WTC11 (cell line): ENCODE measurements around the gene GRAMD1A. TPM values are rescaled to one million over a fixed set of nuclear protein-coding genes. Genes with fewer than 3 reads are reported as not detected.
"Not testable (repeated sequence)": the region's sequence is repeated elsewhere in the genome, so short reads cannot be mapped to it uniquely, and the experiment has no call there.

ENCODE experiments used
- ATAC-seq: fragments of 200-7000 bp; cut with Tn5 transposase; 2 replicates; pipeline ENCODE4 v1.10.0; 2021; ENCODE audit warnings: mild to moderate bottlenecking, moderate library complexity
- CTCF ChIA-PET: fragments of 300-600 bp; sonication (Branson Sonifier 250); formaldehyde crosslinking; loops from one replicate; lab custom pipeline; 2021; ENCODE audit warnings: antibody characterized with exemption; lab: Charles Lee
- POLR2A ChIA-PET: fragments of 350-600 bp; sonication (Branson Sonifier 250); formaldehyde crosslinking; loops from one replicate; lab custom pipeline; 2021; ENCODE audit warnings: antibody characterized with exemption; lab: Charles Lee
- DNase-seq: peaks from one replicate; pipeline ENCODE4 v3.0.0; 2021; ENCODE audit warnings: low spot score
- H3K27ac Mint-ChIP-seq: 2 replicates; pipeline ENCODE4 v1.8.0; 2021; ENCODE audit warnings: mixed read lengths
- H3K27me3 Mint-ChIP-seq: 2 replicates; pipeline ENCODE4 v1.8.0; 2021; ENCODE audit warnings: low read depth, mild to moderate bottlenecking, moderate library complexity, mixed read lengths
- H3K36me3 Mint-ChIP-seq: 2 replicates; pipeline ENCODE4 v1.8.0; 2021; ENCODE audit warnings: mixed read lengths
- H3K4me1 Mint-ChIP-seq: 2 replicates; pipeline ENCODE4 v1.8.0; 2022; ENCODE audit warnings: mixed read lengths
- H3K4me3 Mint-ChIP-seq: 2 replicates; pipeline ENCODE4 v1.8.0; 2021; ENCODE audit warnings: mild to moderate bottlenecking, moderate library complexity, mixed read lengths
- H3K9me3 Mint-ChIP-seq: 2 replicates; pipeline ENCODE4 v1.8.0; 2021; ENCODE audit warnings: mixed read lengths
- AR ChIP-seq: fragments of 250-450 bp; sonication (Bioruptor Pico); IDR thresholded peaks from 2 replicates; pipeline ENCODE4 v1.9.0; 2021; ENCODE audit warnings: mild to moderate bottlenecking
- ATF1 ChIP-seq: sonication (generic); formaldehyde crosslinking; IDR thresholded peaks from 2 replicates; pipeline ENCODE4 v1.8.1; 2023; ENCODE audit warnings: mild to moderate bottlenecking, moderate library complexity, missing genetic modification reagents
- CREB1 ChIP-seq: sonication (generic); formaldehyde crosslinking; IDR thresholded peaks from 2 replicates; pipeline ENCODE4 v1.8.0; 2023; ENCODE audit warnings: mild to moderate bottlenecking, missing genetic modification reagents
- CREM ChIP-seq: sonication (generic); formaldehyde crosslinking; IDR thresholded peaks from 2 replicates; pipeline ENCODE4 v1.8.1; 2022; ENCODE audit warnings: mild to moderate bottlenecking, missing genetic modification reagents, moderate library complexity
- E2F1 ChIP-seq: sonication (generic); formaldehyde crosslinking; IDR thresholded peaks from 2 replicates; pipeline ENCODE4 v1.8.0; 2022; ENCODE audit warnings: mild to moderate bottlenecking, missing genetic modification reagents
- FOXP1 ChIP-seq: sonication (generic); formaldehyde crosslinking; IDR thresholded peaks from 2 replicates; pipeline ENCODE4 v1.8.0; 2022; ENCODE audit warnings: missing genetic modification reagents, mild to moderate bottlenecking, moderate library complexity, borderline replicate concordance
- GRHL2 ChIP-seq: fragments of 250-450 bp; sonication (Bioruptor Pico); IDR thresholded peaks from 2 replicates; pipeline ENCODE4 v1.8.0; 2022; ENCODE audit warnings: mild to moderate bottlenecking, moderate library complexity; ENCODE audit not compliant: insufficient replicate concordance, severe bottlenecking
- HMGXB4 ChIP-seq: sonication (generic); formaldehyde crosslinking; IDR thresholded peaks from 2 replicates; pipeline ENCODE4 v1.8.1; 2023; ENCODE audit warnings: mild to moderate bottlenecking, moderate library complexity, missing genetic modification reagents
- IRF2 ChIP-seq: sonication (generic); formaldehyde crosslinking; IDR thresholded peaks from 2 replicates; pipeline ENCODE4 v1.8.0; 2022; ENCODE audit warnings: low read depth, missing genetic modification reagents, borderline replicate concordance
- MLX ChIP-seq: sonication (generic); formaldehyde crosslinking; IDR thresholded peaks from 2 replicates; pipeline ENCODE4 v1.8.1; 2023; ENCODE audit warnings: mild to moderate bottlenecking, missing genetic modification reagents, moderate library complexity
- NR2C2 ChIP-seq: sonication (generic); formaldehyde crosslinking; IDR thresholded peaks from 2 replicates; pipeline ENCODE4 v1.8.0; 2022; ENCODE audit warnings: mild to moderate bottlenecking, missing genetic modification reagents
- RORB ChIP-seq: fragments of 250-450 bp; sonication (Bioruptor Pico); IDR thresholded peaks from 2 replicates; pipeline ENCODE4 v1.9.0; 2021; ENCODE audit warnings: mild to moderate bottlenecking
- TP53 ChIP-seq: sonication (generic); formaldehyde crosslinking; IDR thresholded peaks from 2 replicates; pipeline ENCODE4 v1.8.1; 2023; ENCODE audit warnings: mild to moderate bottlenecking, missing genetic modification reagents
- ZMAT4 ChIP-seq: fragments of 250-450 bp; sonication (Bioruptor Pico); IDR thresholded peaks from 2 replicates; pipeline ENCODE4 v1.9.0; 2021; ENCODE audit warnings: mild to moderate bottlenecking
- ZNF121 ChIP-seq: sonication (generic); formaldehyde crosslinking; IDR thresholded peaks from 2 replicates; pipeline ENCODE4 v1.8.0; 2023; ENCODE audit warnings: missing genetic modification reagents
- ZNF396 ChIP-seq: fragments of 250-450 bp; sonication (Bioruptor Pico); IDR thresholded peaks from 2 replicates; pipeline ENCODE4 v1.8.0; 2021; ENCODE audit warnings: mild to moderate bottlenecking, moderate library complexity, borderline replicate concordance
- ZNF425 ChIP-seq: fragments of 250-450 bp; sonication (Bioruptor Pico); conservative IDR thresholded peaks from 2 replicates; pipeline ENCODE4 v1.9.0; 2021; ENCODE audit warnings: mild to moderate bottlenecking
- ZNF512 ChIP-seq: sonication (generic); formaldehyde crosslinking; IDR thresholded peaks from 2 replicates; pipeline ENCODE4 v1.8.1; 2022; ENCODE audit warnings: missing genetic modification reagents, borderline replicate concordance
- total RNA-seq: library from RNA; stranded (reverse); gene quantifications from 3 replicates; pipeline ENCODE4 v1.2.3, GENCODE V29; 2021

GRAMD1A gene
- total RNA-seq, 1 experiment from 2014 or later: 389 TPM

GRCh38 chr19:34970185-34970780, 29.8 kb upstream of the GRAMD1A start:
- H3K36me3 Mint-ChIP-seq: peaks cover 45% of the 10 kb centered on the region
- H3K4me1 Mint-ChIP-seq: peaks cover 37% of the 10 kb centered on the region
- not testable (repeated sequence) for H3K27ac Mint-ChIP-seq
- H3K9me3 Mint-ChIP-seq: peaks cover 48% of the 10 kb centered on the region
- peak; percentile 79 for TF ChIP-seq ZNF121
- TF ChIP-seq, all 79 proteins: peak for 1; not testable (repeated sequence) for 78
- DNase-seq, H3K4me3 Mint-ChIP-seq, CTCF ChIA-PET, ATAC-seq, POLR2A ChIA-PET: not testable (repeated sequence)
- peaks cover 30% of the 10 kb centered on the region for H3K27me3 Mint-ChIP-seq

- CTCF ChIA-PET: interaction anchor here (0.6 to 3.5 kb wide), 13 partner anchors 9 to 133 kb away, joined by 3 to 17 read pairs (median 4); partner anchors contain the start of genes GRAMD1A, ZNF30 and ZNF792
- no peak overlapping the region for H3K27ac Mint-ChIP-seq
- POLR2A ChIA-PET: interaction anchor here (0.6 kb wide), 1 partner anchor 926 kb away, joined by 5 read pairs; no protein-coding TSS in a partner anchor
- peaks cover 34% of the 10 kb centered on the region for H3K4me1 Mint-ChIP-seq
- no peak overlapping the region for H3K4me3 Mint-ChIP-seq
- ATAC-seq: no peak
- peaks cover 40% of the 10 kb centered on the region for H3K36me3 Mint-ChIP-seq
- peaks cover 44% of the 10 kb centered on the region for H3K9me3 Mint-ChIP-seq
- TF ChIP-seq ZNF396 (CRISPR knock-in tag): no peak
- no peak for TF ChIP-seq E2F1
- no peak for TF ChIP-seq ZNF425 (CRISPR knock-in tag)
- TF ChIP-seq GRHL2 (CRISPR knock-in tag): no peak
- no peak for TF ChIP-seq ATF1 (CRISPR knock-in tag)
- TF ChIP-seq IRF2 (CRISPR knock-in tag): no peak
- no peak for TF ChIP-seq FOXP1 (CRISPR knock-in tag)
- TF ChIP-seq CREM (CRISPR knock-in tag): no peak
- DNase-seq: no peak
- H3K27me3 Mint-ChIP-seq: peaks cover 28% of the 10 kb centered on the region
Observed at GRCh38 chr19:34972163-34972705, 27.9 kb upstream of the GRAMD1A start.

GRCh38 chr19:34974646-34975045, 25.5 kb upstream of the GRAMD1A start:
- DNase-seq (no peak), ATAC-seq (no peak)
- H3K27me3 Mint-ChIP-seq: peaks cover 17% of the 10 kb centered on the region
- H3K36me3 Mint-ChIP-seq: peaks cover 30% of the 10 kb centered on the region
- H3K9me3 Mint-ChIP-seq: peaks cover 39% of the 10 kb centered on the region
- no peak overlapping the region for H3K4me3 Mint-ChIP-seq
- ChIA-PET CTCF (interaction anchor here (1.4 to 3.5 kb wide), 5 partner anchors 25 to 136 kb away, joined by 4 to 17 read pairs (median 6); partner anchors contain the start of gene GRAMD1A), POLR2A (interaction anchor here (1.3 kb wide), 1 partner anchor 25 kb away, joined by 5 read pairs; the partner anchor contains the start of gene GRAMD1A)
- H3K27ac Mint-ChIP-seq: no peak overlapping the region
- peaks cover 31% of the 10 kb centered on the region for H3K4me1 Mint-ChIP-seq
- TF ChIP-seq CREB1 (CRISPR knock-in tag): no peak
- TF ChIP-seq NR2C2 (CRISPR knock-in tag): no peak
- TF ChIP-seq MLX: no peak
- no peak for TF ChIP-seq AR (CRISPR knock-in tag)
- TF ChIP-seq FOXP1 (CRISPR knock-in tag): no peak
- TF ChIP-seq HMGXB4 (CRISPR knock-in tag): no peak
- TF ChIP-seq TP53 (CRISPR knock-in tag): no peak
- TF ChIP-seq ZNF512: no peak
- no peak for TF ChIP-seq ZMAT4 (CRISPR knock-in tag)
- no peak for TF ChIP-seq CREM (CRISPR knock-in tag)
- TF ChIP-seq RORB: no peak
